Activated CD4-positive, alpha-beta T cell treated with anti-CD3 and anti-CD28 coated beads, Interleukin-2, Interleukin-6, amounts not matched to agents 100 ng/mL and 50 ng/mL, durations not matched to agents 16 hours and 8 hours (primary cell): ENCODE data around the gene CCT5.
"Not testable (repeated sequence)": the region's sequence is repeated elsewhere in the genome, so short reads cannot be mapped to it uniquely, and the experiment has no call there.

ENCODE experiments used
- DNase-seq: peaks from one replicate; pipeline ENCODE4 v3.0.0-alpha.2; 2020

CCT5 gene

GRCh38 chr5:10247217-10247616 lies 2.9 kb upstream of the CCT5 start:
- DNase-seq = not testable (repeated sequence)

- no peak for DNase-seq
Measured at GRCh38 chr5:10248378-10249260, 1.5 kb upstream of the CCT5 start.

GRCh38 chr5:10250806-10251276 lies 761 bp downstream of the CCT5 start:
- DNase-seq = no peak

GRCh38 chr5:10251405-10251804 lies 1.3 kb downstream of the CCT5 start:
- DNase-seq = no peak

GRCh38 chr5:10253390-10253789 lies 3.3 kb downstream of the CCT5 start:
- no peak for DNase-seq

GRCh38 chr5:10254686-10255085 lies 4.6 kb downstream of the CCT5 start:
- no peak for DNase-seq

GRCh38 chr5:10257870-10258269 lies 7.8 kb downstream of the CCT5 start:
- DNase-seq = peak; percentile 31

GRCh38 chr5:10259899-10260298 lies 9.8 kb downstream of the CCT5 start:
- no peak for DNase-seq

- no peak for DNase-seq
Measured at GRCh38 chr5:10261065-10261464, 11.0 kb downstream of the CCT5 start.

GRCh38 chr5:10262121-10262774 lies 12.2 kb downstream of the CCT5 start:
- no peak for DNase-seq

- DNase-seq = no peak
Measured at GRCh38 chr5:10262995-10263394, 12.9 kb downstream of the CCT5 start.

GRCh38 chr5:10264604-10265003 lies 14.5 kb downstream of the CCT5 start:
- DNase-seq = no peak

- no peak for DNase-seq
Measured at GRCh38 chr5:10265245-10266109, 15.4 kb downstream of the CCT5 start.

GRCh38 chr5:10266137-10266536 lies 16.1 kb downstream of the CCT5 start:
- DNase-seq = no peak

GRCh38 chr5:10266839-10267238 lies 16.8 kb downstream of the CCT5 start:
- DNase-seq = no peak

- no peak for DNase-seq
Measured at GRCh38 chr5:10268100-10268499, 18.0 kb downstream of the CCT5 start.

- DNase-seq = no peak
Measured at GRCh38 chr5:10272053-10272874, 22.2 kb downstream of the CCT5 start.

- DNase-seq = not testable (repeated sequence)
Measured at GRCh38 chr5:10272875-10273209, 22.8 kb downstream of the CCT5 start.

GRCh38 chr5:10275460-10275859 lies 25.4 kb downstream of the CCT5 start:
- no peak for DNase-seq

GRCh38 chr5:10275991-10276390 lies 25.9 kb downstream of the CCT5 start:
- DNase-seq = no peak

GRCh38 chr5:10276691-10277090 lies 26.6 kb downstream of the CCT5 start:
- DNase-seq = no peak
